K562 (cell line): Measurements from ENCODE around the gene NDUFAF3.

ENCODE experiments used
- MXI1 ChIP-seq: IDR thresholded peaks from 2 replicates; pipeline ENCODE4 v1.6.1; 2011; ENCODE audit warnings: low read depth, mild to moderate bottlenecking, improper control_type of control experiment, low read length
- NFIC ChIP-seq: fragments of 450-650 bp; IDR thresholded peaks from 2 replicates; pipeline ENCODE4 v1.6.1; 2017; ENCODE audit warnings: mild to moderate bottlenecking, inconsistent platforms
- NRF1 ChIP-seq, 2 experiments: fragments of 450-650 bp; IDR thresholded peaks in 1 of 2; conservative IDR thresholded peaks in 1 of 2; 2 replicates each; pipeline ENCODE4 v1.6.1; 2014; ENCODE audit warnings: mild to moderate bottlenecking in 2 of 2
- PHF8 ChIP-seq: fragments of 200-600 bp; sonication (generic); IDR thresholded peaks from 2 replicates; pipeline ENCODE4 v1.6.1; 2012; ENCODE audit warnings: mixed run types, mild to moderate bottlenecking, inconsistent platforms, low read length, moderate library complexity, borderline replicate concordance
- POLR2A ChIP-seq: fragments of 450-650 bp; conservative IDR thresholded peaks from 2 replicates; pipeline ENCODE4 v1.6.1; 2016
- RCOR1 ChIP-seq, 2 experiments: IDR thresholded peaks; 2 replicates each; pipeline ENCODE4 v1.6.1; 2012; ENCODE audit warnings: low read depth in 2 of 2, low read length in 2 of 2, borderline replicate concordance in 1 of 2, improper control_type of control experiment in 1 of 2
- SETDB1 ChIP-seq: IDR thresholded peaks from one replicate; pipeline ENCODE4 v1.6.1; 2012; ENCODE audit warnings: low read length, control low read depth, inconsistent platforms
- YY1 ChIP-seq, 3 experiments: IDR thresholded peaks; 2 replicates each; pipeline ENCODE4 v1.6.1; 2011; ENCODE audit warnings: low read length in 2 of 3, mild to moderate bottlenecking in 2 of 3, moderate library complexity in 2 of 3, borderline replicate concordance in 1 of 3, control low read depth in 1 of 3, low read depth in 1 of 3; ENCODE audit not compliant: insufficient read depth in 3 of 3, insufficient replicate concordance in 2 of 3, control insufficient read depth in 1 of 3, insufficient read length in 1 of 3; ENCODE audit errors: extremely low read depth in 1 of 3
- ZBTB7A ChIP-seq: IDR thresholded peaks from 2 replicates; pipeline ENCODE4 v1.6.1; 2011; ENCODE audit warnings: low read depth, mild to moderate bottlenecking, low read length, moderate library complexity, borderline replicate concordance; ENCODE audit not compliant: control insufficient read depth
- TF ChIP-seq, protein P1 (sequence below): sonication (generic); formaldehyde crosslinking; IDR thresholded peaks from 2 replicates; pipeline ENCODE4 v1.8.1; 2023; ENCODE audit warnings: mild to moderate bottlenecking, missing genetic modification reagents
- TF ChIP-seq, protein P2 (sequence below), 3 experiments: IDR thresholded peaks in 2 of 3; conservative IDR thresholded peaks in 1 of 3; 2 replicates each; pipeline ENCODE4 v1.5.1; 2011 to 2012; ENCODE audit warnings: low read length in 3 of 3, mild to moderate bottlenecking in 3 of 3, control low read depth in 2 of 3, improper control_type of control experiment in 1 of 3, inconsistent platforms in 1 of 3, low read depth in 1 of 3, mixed read lengths in 1 of 3, moderate library complexity in 1 of 3; ENCODE audit not compliant: insufficient read depth in 2 of 3
- TF ChIP-seq, protein P3 (sequence below): fragments of 150-350 bp; IDR thresholded peaks from 2 replicates; pipeline ENCODE4 v1.6.1; 2014; ENCODE audit warnings: low read depth, mild to moderate bottlenecking, low read length, borderline replicate concordance
- TF ChIP-seq, protein P4 (sequence below): fragments of 450-650 bp; IDR thresholded peaks from 2 replicates; pipeline ENCODE4 v1.6.1; 2016; ENCODE audit warnings: missing biosample characterization, missing genetic modification characterization

DNA sequence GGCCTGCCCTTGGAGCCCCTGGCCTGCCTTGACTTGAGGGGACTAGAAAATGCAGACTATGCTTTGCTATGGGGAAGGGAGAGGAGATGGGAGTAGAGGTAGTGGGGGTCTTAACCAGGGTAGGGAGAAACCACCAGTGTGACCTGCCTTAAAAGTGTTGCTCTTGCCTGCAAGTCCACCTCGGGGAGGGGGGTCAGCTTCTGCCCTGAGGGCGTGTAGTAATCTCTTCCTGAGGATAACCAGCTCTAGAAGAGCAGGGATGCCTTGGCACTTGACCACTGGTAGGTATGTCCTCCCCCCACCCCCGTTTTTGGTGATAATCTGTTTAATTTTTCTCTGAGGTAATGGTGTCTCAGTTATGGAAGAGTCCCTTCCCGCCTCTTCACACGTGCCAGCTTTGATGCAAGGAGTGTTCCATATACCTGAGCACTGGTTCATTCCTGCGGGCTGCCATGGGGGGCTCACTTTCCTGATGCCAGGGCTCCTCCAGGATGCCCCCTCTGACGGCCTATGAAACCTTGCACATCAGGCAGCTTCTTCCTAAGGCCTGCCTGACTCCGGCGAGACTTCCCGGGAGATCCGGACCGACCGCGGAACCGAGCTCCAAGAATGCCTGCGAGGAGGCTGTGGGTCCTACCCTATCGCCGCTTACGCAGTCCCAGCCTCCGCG lies 32.7 kb upstream of the NDUFAF3 start:
- TF ChIP-seq NRF1 (conservative IDR thresholded peaks at IDR 0.05 in 1 of 2, IDR thresholded peaks at IDR 0.05 in 1 of 2) (peak in 1 of 2 experiments; percentile 70; a peak in 2 of 4 replicates), YY1 (IDR thresholded peaks at IDR 0.05; ENCODE audit: borderline replicate concordance in 1 of 3, control insufficient read depth in 1 of 3, extremely low read depth in 1 of 3, insufficient read depth in 3 of 3, insufficient read length in 1 of 3, insufficient replicate concordance in 2 of 3, low read depth in 1 of 3, low read length in 2 of 3) (no peak), ZBTB7A (no peak; the same call in 1 of the 2 replicates), SETDB1 (no peak), MXI1 (no peak), POLR2A (peak; percentile 54; the same call in 1 of the 2 replicates), NFIC (no peak; the same call in 1 of the 2 replicates), RCOR1 (IDR thresholded peaks at IDR 0.05; ENCODE audit: borderline replicate concordance in 1 of 2, low read depth in 2 of 2, low read length in 2 of 2) (no peak), PHF8 (peak; percentile 49; the same call in 1 of the 2 replicates)
- TF ChIP-seq, protein P1, sequence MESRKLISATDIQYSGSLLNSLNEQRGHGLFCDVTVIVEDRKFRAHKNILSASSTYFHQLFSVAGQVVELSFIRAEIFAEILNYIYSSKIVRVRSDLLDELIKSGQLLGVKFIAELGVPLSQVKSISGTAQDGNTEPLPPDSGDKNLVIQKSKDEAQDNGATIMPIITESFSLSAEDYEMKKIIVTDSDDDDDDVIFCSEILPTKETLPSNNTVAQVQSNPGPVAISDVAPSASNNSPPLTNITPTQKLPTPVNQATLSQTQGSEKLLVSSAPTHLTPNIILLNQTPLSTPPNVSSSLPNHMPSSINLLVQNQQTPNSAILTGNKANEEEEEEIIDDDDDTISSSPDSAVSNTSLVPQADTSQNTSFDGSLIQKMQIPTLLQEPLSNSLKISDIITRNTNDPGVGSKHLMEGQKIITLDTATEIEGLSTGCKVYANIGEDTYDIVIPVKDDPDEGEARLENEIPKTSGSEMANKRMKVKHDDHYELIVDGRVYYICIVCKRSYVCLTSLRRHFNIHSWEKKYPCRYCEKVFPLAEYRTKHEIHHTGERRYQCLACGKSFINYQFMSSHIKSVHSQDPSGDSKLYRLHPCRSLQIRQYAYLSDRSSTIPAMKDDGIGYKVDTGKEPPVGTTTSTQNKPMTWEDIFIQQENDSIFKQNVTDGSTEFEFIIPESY = no peak
- TF ChIP-seq, protein P2, sequence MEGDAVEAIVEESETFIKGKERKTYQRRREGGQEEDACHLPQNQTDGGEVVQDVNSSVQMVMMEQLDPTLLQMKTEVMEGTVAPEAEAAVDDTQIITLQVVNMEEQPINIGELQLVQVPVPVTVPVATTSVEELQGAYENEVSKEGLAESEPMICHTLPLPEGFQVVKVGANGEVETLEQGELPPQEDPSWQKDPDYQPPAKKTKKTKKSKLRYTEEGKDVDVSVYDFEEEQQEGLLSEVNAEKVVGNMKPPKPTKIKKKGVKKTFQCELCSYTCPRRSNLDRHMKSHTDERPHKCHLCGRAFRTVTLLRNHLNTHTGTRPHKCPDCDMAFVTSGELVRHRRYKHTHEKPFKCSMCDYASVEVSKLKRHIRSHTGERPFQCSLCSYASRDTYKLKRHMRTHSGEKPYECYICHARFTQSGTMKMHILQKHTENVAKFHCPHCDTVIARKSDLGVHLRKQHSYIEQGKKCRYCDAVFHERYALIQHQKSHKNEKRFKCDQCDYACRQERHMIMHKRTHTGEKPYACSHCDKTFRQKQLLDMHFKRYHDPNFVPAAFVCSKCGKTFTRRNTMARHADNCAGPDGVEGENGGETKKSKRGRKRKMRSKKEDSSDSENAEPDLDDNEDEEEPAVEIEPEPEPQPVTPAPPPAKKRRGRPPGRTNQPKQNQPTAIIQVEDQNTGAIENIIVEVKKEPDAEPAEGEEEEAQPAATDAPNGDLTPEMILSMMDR (IDR thresholded peaks at IDR 0.05 in 2 of 3, conservative IDR thresholded peaks at IDR 0.05 in 1 of 3; ENCODE audit: insufficient read depth in 2 of 3, low read depth in 1 of 3, low read length in 3 of 3) = no peak
- TF ChIP-seq, protein P3, sequence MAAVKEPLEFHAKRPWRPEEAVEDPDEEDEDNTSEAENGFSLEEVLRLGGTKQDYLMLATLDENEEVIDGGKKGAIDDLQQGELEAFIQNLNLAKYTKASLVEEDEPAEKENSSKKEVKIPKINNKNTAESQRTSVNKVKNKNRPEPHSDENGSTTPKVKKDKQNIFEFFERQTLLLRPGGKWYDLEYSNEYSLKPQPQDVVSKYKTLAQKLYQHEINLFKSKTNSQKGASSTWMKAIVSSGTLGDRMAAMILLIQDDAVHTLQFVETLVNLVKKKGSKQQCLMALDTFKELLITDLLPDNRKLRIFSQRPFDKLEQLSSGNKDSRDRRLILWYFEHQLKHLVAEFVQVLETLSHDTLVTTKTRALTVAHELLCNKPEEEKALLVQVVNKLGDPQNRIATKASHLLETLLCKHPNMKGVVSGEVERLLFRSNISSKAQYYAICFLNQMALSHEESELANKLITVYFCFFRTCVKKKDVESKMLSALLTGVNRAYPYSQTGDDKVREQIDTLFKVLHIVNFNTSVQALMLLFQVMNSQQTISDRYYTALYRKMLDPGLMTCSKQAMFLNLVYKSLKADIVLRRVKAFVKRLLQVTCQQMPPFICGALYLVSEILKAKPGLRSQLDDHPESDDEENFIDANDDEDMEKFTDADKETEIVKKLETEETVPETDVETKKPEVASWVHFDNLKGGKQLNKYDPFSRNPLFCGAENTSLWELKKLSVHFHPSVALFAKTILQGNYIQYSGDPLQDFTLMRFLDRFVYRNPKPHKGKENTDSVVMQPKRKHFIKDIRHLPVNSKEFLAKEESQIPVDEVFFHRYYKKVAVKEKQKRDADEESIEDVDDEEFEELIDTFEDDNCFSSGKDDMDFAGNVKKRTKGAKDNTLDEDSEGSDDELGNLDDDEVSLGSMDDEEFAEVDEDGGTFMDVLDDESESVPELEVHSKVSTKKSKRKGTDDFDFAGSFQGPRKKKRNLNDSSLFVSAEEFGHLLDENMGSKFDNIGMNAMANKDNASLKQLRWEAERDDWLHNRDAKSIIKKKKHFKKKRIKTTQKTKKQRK = no peak
- TF ChIP-seq, protein P4, sequence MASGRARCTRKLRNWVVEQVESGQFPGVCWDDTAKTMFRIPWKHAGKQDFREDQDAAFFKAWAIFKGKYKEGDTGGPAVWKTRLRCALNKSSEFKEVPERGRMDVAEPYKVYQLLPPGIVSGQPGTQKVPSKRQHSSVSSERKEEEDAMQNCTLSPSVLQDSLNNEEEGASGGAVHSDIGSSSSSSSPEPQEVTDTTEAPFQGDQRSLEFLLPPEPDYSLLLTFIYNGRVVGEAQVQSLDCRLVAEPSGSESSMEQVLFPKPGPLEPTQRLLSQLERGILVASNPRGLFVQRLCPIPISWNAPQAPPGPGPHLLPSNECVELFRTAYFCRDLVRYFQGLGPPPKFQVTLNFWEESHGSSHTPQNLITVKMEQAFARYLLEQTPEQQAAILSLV (tag) = no peak
